ENCODE measurements around the gene ACTL8.

GRCh38 chr1:17839641-17840196 is 84.6 kb downstream of the ACTL8 start:
- TF ChIP-seq CTCF (IDR thresholded peaks at IDR 0.05) (no peak), EZH2 (IDR thresholded peaks at IDR 0.05) (no peak), EZH2phosphoT487 (IDR thresholded peaks at IDR 0.05) (no peak)

All from neural progenitor cell (in vitro differentiated cells).